Common myeloid progenitor, CD34-positive (primary cell): ENCODE results near the gene UVSSA.

Source experiments
- CTCF ChIA-PET: fragments of 350-600 bp; sonication (Branson Sonifier 250); formaldehyde crosslinking; loops from one replicate; lab custom pipeline; 2021; ENCODE audit warnings: antibody characterized with exemption; lab: Charles Lee
- POLR2A ChIA-PET: fragments of 350-600 bp; sonication (Branson Sonifier 250); formaldehyde crosslinking; loops from one replicate; lab custom pipeline; 2021; ENCODE audit warnings: antibody characterized with exemption; lab: Charles Lee
- DNase-seq, 3 donors: peaks; one replicate each; pipeline versions ENCODE4 v3.0.0 to v3.0.0-alpha.2; 2013
- H3K27ac ChIP-seq, 2 experiments: 1 replicate in 1 of 2; 2 replicates in 1 of 2; pipeline ENCODE4 v1.7.0; 2013; ENCODE audit warnings: inconsistent platforms in 2 of 2, low read length in 2 of 2, mild to moderate bottlenecking in 2 of 2, low read depth in 1 of 2, moderate library complexity in 1 of 2; ENCODE audit not compliant: severe bottlenecking in 2 of 2, insufficient read depth in 1 of 2, poor library complexity in 1 of 2
- H3K27me3 ChIP-seq, 5 experiments: replicated peaks in 2 of 5; 1 replicate in 3 of 5; 2 replicates in 2 of 5; pipeline versions ENCODE4 v1.6.1 to v1.7.0; 2013; ENCODE audit warnings: low read length in 4 of 5, mild to moderate bottlenecking in 2 of 5, moderate library complexity in 2 of 5, inconsistent platforms in 1 of 5; ENCODE audit not compliant: insufficient read depth in 5 of 5, control insufficient read depth in 4 of 5
- H3K36me3 ChIP-seq, 4 experiments: 1 replicate in 2 of 4; 2 replicates in 2 of 4; pipeline versions ENCODE4 v1.6.1 to v1.7.0; 2013; ENCODE audit warnings: low read length in 3 of 4, control low read depth in 1 of 4, mild to moderate bottlenecking in 1 of 4; ENCODE audit not compliant: control insufficient read depth in 4 of 4, insufficient read depth in 4 of 4
- H3K4me1 ChIP-seq, 4 experiments: 1 replicate in 3 of 4; 2 replicates in 1 of 4; pipeline versions ENCODE4 v1.6.1 to v1.7.1; 2013; ENCODE audit warnings: low read length in 3 of 4, mild to moderate bottlenecking in 3 of 4, control low read depth in 1 of 4, inconsistent platforms in 1 of 4, moderate library complexity in 1 of 4; ENCODE audit not compliant: control insufficient read depth in 4 of 4, insufficient read depth in 4 of 4; ENCODE audit errors: control extremely low read depth in 1 of 4
- H3K4me3 ChIP-seq, 7 experiments: 1 replicate in 4 of 7; 2 replicates in 3 of 7; pipeline versions ENCODE4 v1.5.1 to v1.7.0; 2013; ENCODE audit warnings: mild to moderate bottlenecking in 7 of 7, low read length in 6 of 7, moderate library complexity in 6 of 7, inconsistent platforms in 2 of 7, low read depth in 2 of 7, control low read depth in 1 of 7; ENCODE audit not compliant: insufficient read depth in 4 of 7, control insufficient read depth in 1 of 7; ENCODE audit errors: extremely low read depth in 1 of 7
- H3K9me3 ChIP-seq, 5 experiments: 1 replicate in 4 of 5; 2 replicates in 1 of 5; pipeline versions ENCODE4 v1.6.1 to v1.7.1; 2013; ENCODE audit warnings: low read length in 4 of 5, mild to moderate bottlenecking in 2 of 5, inconsistent platforms in 1 of 5, low read depth in 1 of 5, moderate library complexity in 1 of 5; ENCODE audit not compliant: control insufficient read depth in 4 of 5, insufficient read depth in 2 of 5; ENCODE audit errors: control extremely low read depth in 1 of 5
- WGBS: methylation state at CpG from one replicate; pipeline ENCODE4 v1.1.5; 2013; ENCODE audit not compliant: insufficient coverage; 5-methylcytosine and 5-hydroxymethylcytosine counted together

Gene UVSSA

DNA sequence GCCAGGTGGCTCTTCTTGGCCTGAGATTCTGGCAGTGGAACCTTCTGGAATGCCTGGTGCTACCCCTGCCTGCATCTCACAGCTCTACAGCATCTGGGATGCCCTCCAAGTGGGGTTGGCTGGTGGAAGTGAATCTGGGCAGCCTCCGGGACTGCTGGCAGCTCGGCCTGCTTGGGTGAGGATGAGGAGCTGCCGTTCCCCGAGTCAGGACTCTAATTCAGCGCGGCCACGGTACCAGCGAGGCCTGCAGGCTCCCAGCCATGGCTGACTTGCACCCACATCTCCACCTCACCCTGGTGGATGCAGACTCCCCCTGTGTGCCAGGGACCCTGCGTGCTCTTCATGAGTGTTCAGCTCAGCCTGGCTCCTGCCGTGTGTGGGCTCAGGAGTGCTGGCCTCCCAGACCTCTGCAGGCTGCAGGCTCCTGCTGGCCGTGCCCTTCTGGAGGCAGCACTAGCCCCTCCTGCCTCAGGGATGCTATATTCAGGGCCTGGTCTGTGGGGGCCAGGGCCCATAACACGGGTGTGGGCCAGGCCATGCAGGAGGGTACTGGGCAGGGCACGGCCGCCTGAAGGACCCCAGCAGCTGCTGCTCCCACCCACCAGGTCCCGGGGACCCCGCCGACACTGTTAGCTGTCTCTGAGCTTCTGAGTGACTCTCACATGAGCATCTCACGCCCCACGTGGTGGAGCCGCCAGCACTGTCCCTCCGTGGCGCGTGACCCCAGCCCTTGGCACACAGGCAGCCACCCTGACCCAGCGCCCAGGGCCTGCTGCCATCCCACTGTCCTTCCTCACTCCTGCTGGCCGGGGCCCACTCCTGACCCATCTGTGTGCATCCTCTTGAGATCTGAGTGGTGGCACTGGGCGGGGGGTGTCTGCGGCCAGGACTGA is 10.6 kb downstream of the UVSSA start:
- Histone ChIP-seq H3K4me3 (no peak overlapping the region), H3K36me3 (peaks cover 0 to 22% (median 4%) of the 10 kb centered on the region in 4 experiments), H3K4me1 (no peaks in the 10 kb centered on the region), H3K27ac (no peak overlapping the region), H3K9me3 (no peaks in the 10 kb centered on the region), H3K27me3 (no peaks in the 10 kb centered on the region)
- WGBS = 94% methylated on average over 25 of the region's 27 CpGs
- POLR2A ChIA-PET = no interaction called here
- DNase-seq = no peak
- CTCF ChIA-PET = interaction anchor here (0.8 to 4.5 kb wide), 4 partner anchors 10 to 273 kb away, joined by 3 to 19 read pairs (median 4); no protein-coding TSS in a partner anchor

DNA sequence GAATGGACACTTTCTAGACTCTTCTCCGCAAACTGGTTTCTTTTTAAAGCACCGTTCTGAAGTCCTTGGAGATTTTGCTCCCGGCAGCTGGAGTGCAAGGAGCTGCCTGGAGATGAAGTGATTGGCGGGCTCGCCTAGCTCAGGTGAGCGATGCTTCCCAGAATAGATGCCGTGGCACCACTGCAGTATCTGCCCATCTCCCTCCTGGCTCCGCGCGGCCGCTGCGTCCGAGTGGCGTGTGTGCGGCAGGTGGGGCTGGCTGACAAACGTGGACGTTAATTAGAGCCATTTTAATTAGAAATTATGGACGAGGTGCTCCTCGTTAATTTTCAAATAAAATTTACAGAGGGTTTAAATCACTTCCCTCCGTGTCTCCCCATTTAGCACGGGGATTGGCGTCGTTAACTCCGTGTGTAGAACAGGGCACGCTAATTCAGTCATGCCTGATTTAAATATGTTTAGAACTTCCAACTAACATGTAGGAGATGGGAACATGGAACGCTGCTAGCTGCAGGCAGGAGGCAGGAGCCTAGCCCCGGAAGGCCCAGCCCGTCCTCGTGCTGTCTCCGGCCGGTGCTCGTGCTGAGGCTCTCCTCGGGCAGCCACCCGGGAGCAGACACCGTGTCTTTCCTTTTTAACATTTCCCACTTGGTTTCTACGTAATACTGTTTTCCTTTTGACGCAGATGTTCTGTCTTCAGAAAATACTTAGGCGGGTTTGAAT is 11.6 kb downstream of the UVSSA start:
- Histone ChIP-seq H3K9me3 (no peaks in the 10 kb centered on the region), H3K4me1 (no peaks in the 10 kb centered on the region), H3K4me3 (no peak overlapping the region), H3K36me3 (peaks cover 0 to 17% (median 3%) of the 10 kb centered on the region in 4 experiments), H3K27ac (no peak overlapping the region), H3K27me3 (no peaks in the 10 kb centered on the region)
- CTCF ChIA-PET = interaction anchor here (1.1 kb wide), 1 partner anchor 191 kb away, joined by 3 read pairs; no protein-coding TSS in a partner anchor
- POLR2A ChIA-PET = no interaction called here
- 98% methylated on average over 38 of the region's 38 CpGs for WGBS
- DNase-seq = no peak

- POLR2A ChIA-PET = no interaction called here
- Histone ChIP-seq H3K27ac (no peak overlapping the region), H3K27me3 (no peaks in the 10 kb centered on the region), H3K4me3 (no peak overlapping the region), H3K9me3 (no peaks in the 10 kb centered on the region), H3K36me3 (peaks cover 0 to 16% (median 3%) of the 10 kb centered on the region in 4 experiments), H3K4me1 (no peaks in the 10 kb centered on the region)
- WGBS = 98% methylated on average over 9 of the region's 14 CpGs
- CTCF ChIA-PET = no interaction called here
- DNase-seq = no peak
These were observed 12.1 kb downstream of the UVSSA start for GRCh38 chr4:1359144-1359501.

- no peaks in the 10 kb centered on the region for H3K4me1 ChIP-seq
- no peaks in the 10 kb centered on the region for H3K27me3 ChIP-seq
- H3K36me3 ChIP-seq = peaks cover 0 to 13% (median 2%) of the 10 kb centered on the region in 4 experiments
- H3K27ac ChIP-seq = no peak overlapping the region
- no peak overlapping the region for H3K4me3 ChIP-seq
- 95% methylated on average over 10 of the region's 16 CpGs for WGBS
- CTCF ChIA-PET = no interaction called here
- DNase-seq = no peak
- POLR2A ChIA-PET = no interaction called here
- no peaks in the 10 kb centered on the region for H3K9me3 ChIP-seq
These were observed 13.0 kb downstream of the UVSSA start for GRCh38 chr4:1359976-1360375.

DNA sequence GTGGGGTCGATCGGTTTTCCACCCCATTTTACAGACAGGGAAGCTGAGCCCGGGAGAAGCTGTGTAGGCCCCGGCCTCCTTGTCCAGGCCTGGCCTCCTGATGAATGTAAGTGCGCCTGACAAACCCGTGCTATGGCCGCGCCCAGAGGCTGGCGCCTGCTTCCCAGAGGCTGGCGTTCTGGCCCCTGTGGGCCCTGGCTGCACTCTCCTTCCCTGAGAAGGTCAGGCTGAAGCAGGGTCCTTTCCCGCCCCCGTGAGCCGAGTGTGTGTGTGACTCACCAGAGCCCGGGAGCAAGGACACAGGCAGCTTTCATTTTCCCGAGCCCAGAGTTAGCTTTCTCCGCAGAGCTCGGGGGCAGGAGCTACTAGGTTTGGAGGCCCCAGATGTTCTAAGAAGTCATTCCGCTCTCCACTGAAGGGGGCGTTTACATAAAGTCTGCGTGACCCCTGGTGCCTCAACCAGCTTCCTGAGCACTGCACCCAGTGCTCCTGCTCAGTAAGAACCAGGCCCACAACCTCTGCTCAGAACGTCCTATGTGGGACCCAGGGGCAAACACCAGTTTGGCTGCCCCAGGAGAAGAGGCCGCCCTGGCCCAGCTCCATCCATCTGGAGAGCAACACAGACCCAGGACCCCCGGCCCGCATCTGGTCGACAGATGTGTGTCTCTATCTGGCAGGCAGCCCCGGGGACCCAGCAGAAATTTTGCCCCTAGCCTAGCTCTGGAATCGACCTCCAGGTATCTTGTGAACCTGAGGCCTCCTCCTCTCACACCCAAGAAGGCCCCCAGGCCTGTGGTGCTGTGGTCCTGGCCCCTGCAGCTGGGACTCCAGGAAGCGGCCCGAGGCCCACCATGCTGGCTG is 13.6 kb downstream of the UVSSA start:
- POLR2A ChIA-PET = no interaction called here
- DNase-seq = no peak
- H3K36me3 ChIP-seq = peaks cover 0 to 9% (median 3%) of the 10 kb centered on the region in 4 experiments
- H3K4me1 ChIP-seq = no peaks in the 10 kb centered on the region
- H3K27me3 ChIP-seq = no peaks in the 10 kb centered on the region
- H3K9me3 ChIP-seq = no peaks in the 10 kb centered on the region
- CTCF ChIA-PET = interaction anchor here (1.2 kb wide), 1 partner anchor 210 kb away, joined by 3 read pairs; no protein-coding TSS in a partner anchor
- H3K4me3 ChIP-seq = no peak overlapping the region
- no peak overlapping the region for H3K27ac ChIP-seq
- WGBS = 97% methylated on average over 28 of the region's 29 CpGs

DNA sequence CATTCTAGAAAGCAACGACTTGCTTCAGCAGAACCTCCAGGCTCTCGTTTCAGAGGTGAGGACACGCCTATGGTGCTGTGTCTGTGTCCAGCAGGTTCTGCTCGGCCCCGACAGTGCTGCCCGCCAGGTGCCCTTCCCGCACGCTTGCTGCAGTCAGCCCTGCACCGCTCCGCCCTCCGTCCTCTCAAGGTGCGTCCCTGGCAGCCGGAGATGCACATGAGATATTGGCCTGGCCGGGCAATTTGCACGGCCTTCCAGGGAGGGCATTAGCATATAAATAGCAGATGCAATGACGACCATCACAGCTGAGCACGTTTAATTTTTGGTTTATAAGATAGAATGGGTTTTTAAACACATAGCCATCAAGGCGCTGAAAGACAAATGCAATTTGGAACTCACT is 14.4 kb downstream of the UVSSA start:
- H3K9me3 ChIP-seq = no peaks in the 10 kb centered on the region
- peaks cover 0 to 7% (median 4%) of the 10 kb centered on the region in 4 experiments for H3K36me3 ChIP-seq
- 95% methylated on average over 18 of the region's 18 CpGs for WGBS
- no peak overlapping the region for H3K4me3 ChIP-seq
- no peak for DNase-seq
- H3K27me3 ChIP-seq = no peaks in the 10 kb centered on the region
- H3K4me1 ChIP-seq = no peaks in the 10 kb centered on the region
- POLR2A ChIA-PET = no interaction called here
- CTCF ChIA-PET = interaction anchor here (1.2 kb wide), 1 partner anchor 209 kb away, joined by 3 read pairs; no protein-coding TSS in a partner anchor
- H3K27ac ChIP-seq = no peak overlapping the region
